ENCODE results near the gene CDH8.

- no peak for TF ChIP-seq CTCF (IDR thresholded peaks at IDR 0.05; ENCODE audit: low read depth, low read length, poor library complexity, severe bottlenecking)
- no peak for TF ChIP-seq EZH2phosphoT487 (IDR thresholded peaks at IDR 0.05; ENCODE audit: borderline replicate concordance, low read length)
Measured at GRCh38 chr16:61730997-61731396, 305.2 kb downstream of the CDH8 start.

All from DOHH2 (cell line).